Keratinocyte (primary cell): ENCODE results near the gene TMEM30B. TPM values are rescaled to one million over a fixed set of nuclear protein-coding genes. Genes with fewer than 3 reads are reported as not detected.

Experiments used
- DNase-seq: peaks from one replicate; pipeline ENCODE4 v3.0.0-alpha.2; 2011; ENCODE audit warnings: low read depth, missing footprints, low spot score
- FAIRE-seq: peaks from 2 replicates; lab custom pipeline; 2011; peaks lifted over from hg19 to GRCh38; lab: Jason Lieb, UNC
- H2AFZ ChIP-seq: 2 replicates; pipeline ENCODE4 v1.6.0; 2012; ENCODE audit warnings: low read length, control low read depth, inconsistent platforms; ENCODE audit not compliant: control insufficient read depth
- H3K27ac ChIP-seq: 2 replicates; pipeline ENCODE4 v1.5.1; 2011; ENCODE audit warnings: low read length; ENCODE audit not compliant: control insufficient read depth, insufficient read depth
- H3K27me3 ChIP-seq: 3 replicates; pipeline ENCODE4 v1.6.0; 2011; ENCODE audit warnings: low read length; ENCODE audit not compliant: control insufficient read depth, insufficient read depth; ENCODE audit errors: extremely low read depth
- H3K36me3 ChIP-seq, 2 experiments: 2 replicates in 1 of 2; 3 replicates in 1 of 2; pipeline ENCODE4 v1.5.1; 2011; ENCODE audit warnings: low read length in 2 of 2, mild to moderate bottlenecking in 1 of 2; ENCODE audit not compliant: control insufficient read depth in 2 of 2, insufficient read depth in 2 of 2; ENCODE audit errors: extremely low read depth in 1 of 2
- H3K4me1 ChIP-seq: 3 replicates; pipeline ENCODE4 v1.5.1; 2011; ENCODE audit warnings: low read length; ENCODE audit not compliant: control insufficient read depth, insufficient read depth; ENCODE audit errors: extremely low read depth
- H3K4me2 ChIP-seq: 3 replicates; pipeline ENCODE4 v1.6.0; 2011; ENCODE audit warnings: low read depth, low read length; ENCODE audit not compliant: control insufficient read depth, insufficient read depth; ENCODE audit errors: extremely low read depth
- H3K4me3 ChIP-seq, 3 experiments: fragments of 200-600 bp in 1 of 3; sonication (generic) in 1 of 3; 2 replicates in 2 of 3; 3 replicates in 1 of 3; pipeline ENCODE4 v1.5.1; 2011 to 2016; ENCODE audit warnings: low read length in 3 of 3, mild to moderate bottlenecking in 3 of 3, control low read depth in 2 of 3, inconsistent platforms in 1 of 3, low read depth in 1 of 3, mixed read lengths in 1 of 3, mixed run types in 1 of 3, moderate library complexity in 1 of 3; ENCODE audit not compliant: control insufficient read depth in 2 of 3, insufficient read depth in 2 of 3; ENCODE audit errors: extremely low read depth in 1 of 3
- H3K79me2 ChIP-seq: 2 replicates; pipeline ENCODE4 v1.6.0; 2012; ENCODE audit warnings: low read length; ENCODE audit not compliant: control insufficient read depth, insufficient read depth
- H3K9ac ChIP-seq: 3 replicates; pipeline ENCODE4 v1.6.0; 2011; ENCODE audit warnings: low read length; ENCODE audit not compliant: control insufficient read depth, insufficient read depth; ENCODE audit errors: extremely low read depth
- H3K9me1 ChIP-seq: 3 replicates; pipeline ENCODE4 v1.6.0; 2011; ENCODE audit warnings: low read length; ENCODE audit not compliant: control insufficient read depth, insufficient read depth; ENCODE audit errors: extremely low read depth
- H3K9me3 ChIP-seq: 2 replicates; pipeline ENCODE4 v1.5.1; 2012; ENCODE audit warnings: low read depth, low read length; ENCODE audit not compliant: control insufficient read depth
- H4K20me1 ChIP-seq: 3 replicates; pipeline ENCODE4 v1.6.0; 2011; ENCODE audit warnings: low read length; ENCODE audit not compliant: control insufficient read depth, insufficient read depth; ENCODE audit errors: extremely low read depth
- EZH2 ChIP-seq: IDR thresholded peaks from one replicate; pipeline ENCODE4 v1.6.1; 2012; ENCODE audit warnings: inconsistent platforms, mild to moderate bottlenecking, low read length, moderate library complexity
- dilution Hi-C: fragments of 300-500 bp; cut with MboI; formaldehyde crosslinking; loops from one replicate; pipeline ENCODE4 v1.7.0; 2020; ENCODE audit warnings: low sequenced_read_pairs; ENCODE audit not compliant: extremely low pct_ligation_motif_present
- polyA plus RNA-seq, 5 experiments: library from polyadenylated mRNA; depleted of rRNA in 3 of 5; stranded (reverse) in 3 of 5; stranded (forward) in 1 of 5; unstranded in 1 of 5; fragments of >200 nt; gene quantifications; 1 replicate in 1 of 5; 2 replicates in 3 of 5; 3 replicates in 1 of 5; pipeline versions ENCODE4 v1.2.1 to v1.2.3, GENCODE V29; 2011 to 2012; ENCODE audit warnings: missing spikeins in 2 of 5, low read depth in 1 of 5, low replicate concordance in 1 of 5
- TF ChIP-seq, protein P1 (sequence below), 3 experiments: IDR thresholded peaks in 1 of 3; conservative IDR thresholded peaks in 1 of 3; optimal IDR thresholded peaks in 1 of 3; 2 replicates in 2 of 3; 3 replicates in 1 of 3; pipeline versions ENCODE3 to v1.5.1; 2011; ENCODE audit warnings: low read length in 3 of 3, mild to moderate bottlenecking in 3 of 3, moderate library complexity in 2 of 3, control low read depth in 1 of 3, inconsistent platforms in 1 of 3; ENCODE audit not compliant: insufficient read depth in 2 of 3; ENCODE audit errors: extremely low read depth in 1 of 3

Gene TMEM30B
- polyA plus RNA-seq, 1 donor (not counting 4 experiments of a cell fraction or from before 2014, with no cell fraction given) = 8.1 TPM

DNA sequence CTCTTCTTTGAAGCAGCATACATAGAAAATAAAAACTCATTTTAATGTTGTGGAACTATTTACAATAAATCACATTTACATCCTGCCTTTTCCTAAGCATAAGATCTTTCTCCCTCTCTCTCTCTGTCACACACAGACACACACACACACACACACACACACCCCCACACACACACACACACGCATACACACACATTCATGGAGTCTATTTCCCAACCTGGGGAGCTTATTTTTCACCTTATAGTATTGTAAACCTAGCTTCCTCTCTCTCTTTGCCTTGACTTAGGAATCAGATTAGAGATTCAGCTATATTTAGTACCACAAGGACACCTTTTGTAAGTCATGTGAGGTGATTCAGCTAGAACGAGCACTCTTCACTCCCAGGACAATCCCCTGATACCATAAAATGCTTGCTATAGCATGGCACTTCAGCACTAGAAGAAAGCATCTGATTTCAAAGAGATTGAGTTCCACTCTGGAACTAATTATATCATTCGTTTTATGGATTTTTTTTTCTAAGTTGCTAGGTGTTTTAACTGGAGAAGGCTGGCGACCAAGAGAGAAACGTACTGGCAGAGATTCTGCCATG, 23.6 kb downstream of the TMEM30B start:
- TF ChIP-seq, protein P1, sequence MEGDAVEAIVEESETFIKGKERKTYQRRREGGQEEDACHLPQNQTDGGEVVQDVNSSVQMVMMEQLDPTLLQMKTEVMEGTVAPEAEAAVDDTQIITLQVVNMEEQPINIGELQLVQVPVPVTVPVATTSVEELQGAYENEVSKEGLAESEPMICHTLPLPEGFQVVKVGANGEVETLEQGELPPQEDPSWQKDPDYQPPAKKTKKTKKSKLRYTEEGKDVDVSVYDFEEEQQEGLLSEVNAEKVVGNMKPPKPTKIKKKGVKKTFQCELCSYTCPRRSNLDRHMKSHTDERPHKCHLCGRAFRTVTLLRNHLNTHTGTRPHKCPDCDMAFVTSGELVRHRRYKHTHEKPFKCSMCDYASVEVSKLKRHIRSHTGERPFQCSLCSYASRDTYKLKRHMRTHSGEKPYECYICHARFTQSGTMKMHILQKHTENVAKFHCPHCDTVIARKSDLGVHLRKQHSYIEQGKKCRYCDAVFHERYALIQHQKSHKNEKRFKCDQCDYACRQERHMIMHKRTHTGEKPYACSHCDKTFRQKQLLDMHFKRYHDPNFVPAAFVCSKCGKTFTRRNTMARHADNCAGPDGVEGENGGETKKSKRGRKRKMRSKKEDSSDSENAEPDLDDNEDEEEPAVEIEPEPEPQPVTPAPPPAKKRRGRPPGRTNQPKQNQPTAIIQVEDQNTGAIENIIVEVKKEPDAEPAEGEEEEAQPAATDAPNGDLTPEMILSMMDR (optimal IDR thresholded peaks at IDR 0.05 in 1 of 3, IDR thresholded peaks at IDR 0.05 in 1 of 3, conservative IDR thresholded peaks at IDR 0.05 in 1 of 3; ENCODE audit: extremely low read depth in 1 of 3, insufficient read depth in 2 of 3, low read length in 3 of 3) = no peak
- TF ChIP-seq EZH2 = no peak
- Histone ChIP-seq H3K4me3 (no peak overlapping the region), H3K9ac (no peak overlapping the region), H3K4me1 (peaks cover under 1% of the 10 kb centered on the region), H3K9me3 (no peaks in the 10 kb centered on the region), H3K36me3 (no peaks in the 10 kb centered on the region), H3K4me2 (no peak overlapping the region), H2AFZ (no peak overlapping the region), H4K20me1 (no peaks in the 10 kb centered on the region), H3K27ac (no peak overlapping the region), H3K79me2 (no peaks in the 10 kb centered on the region), H3K27me3 (peaks cover 11% of the 10 kb centered on the region), H3K9me1 (no peaks in the 10 kb centered on the region)
- FAIRE-seq = no peak
- dilution Hi-C loops = no loop called here
- DNase-seq = no peak

DNA sequence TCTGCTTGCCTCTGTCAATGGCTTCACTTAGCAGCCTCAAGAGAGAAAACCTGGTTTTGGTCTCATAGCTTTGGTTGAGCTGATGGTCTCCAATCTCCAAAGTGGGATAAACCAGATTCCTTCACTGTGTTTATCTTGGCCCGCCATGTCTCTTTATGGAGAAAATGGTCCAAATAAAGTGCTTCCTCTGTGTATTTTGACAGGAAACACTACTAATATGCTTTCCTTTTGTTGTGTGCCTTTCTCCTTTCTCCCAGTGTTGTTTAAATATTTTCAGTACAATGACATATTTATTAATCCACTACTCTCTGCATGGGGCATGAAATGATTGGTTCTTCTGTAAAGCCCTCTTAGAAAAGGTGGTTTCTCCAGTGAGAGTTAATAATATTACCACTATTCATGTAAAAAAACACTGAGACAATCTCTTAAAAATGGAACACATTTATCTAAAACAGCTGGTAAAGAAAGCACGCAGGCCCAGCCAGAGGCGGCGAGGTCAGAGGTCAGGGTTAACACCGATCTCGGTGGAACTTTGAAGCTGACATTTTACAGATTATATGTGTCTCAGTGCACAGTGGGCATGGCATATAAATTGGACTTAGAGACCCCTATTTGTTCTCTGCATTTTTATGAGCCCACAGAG, 24.2 kb downstream of the TMEM30B start:
- Histone ChIP-seq H3K9ac (no peak overlapping the region), H2AFZ (no peak overlapping the region), H3K79me2 (no peaks in the 10 kb centered on the region), H3K4me2 (no peak overlapping the region), H3K4me3 (no peak overlapping the region), H3K9me3 (no peaks in the 10 kb centered on the region), H4K20me1 (no peaks in the 10 kb centered on the region), H3K27me3 (peaks cover 11% of the 10 kb centered on the region), H3K27ac (no peak overlapping the region), H3K4me1 (peaks cover 5% of the 10 kb centered on the region), H3K9me1 (no peaks in the 10 kb centered on the region), H3K36me3 (no peaks in the 10 kb centered on the region)
- dilution Hi-C loops = no loop called here
- no peak for TF ChIP-seq EZH2
- TF ChIP-seq, protein P1 (optimal IDR thresholded peaks at IDR 0.05 in 1 of 3, IDR thresholded peaks at IDR 0.05 in 1 of 3, conservative IDR thresholded peaks at IDR 0.05 in 1 of 3; ENCODE audit: extremely low read depth in 1 of 3, insufficient read depth in 2 of 3, low read length in 3 of 3) = no peak
- DNase-seq (no peak), FAIRE-seq (no peak)
